NCI-H2171 treated with DMSO at 0.1 percent for 48 hours (cell line): ENCODE data around the gene SENP1.
A peak's percentile ranks its signal among the peaks of the same experiment; 100 is the strongest.
"Not testable (repeated sequence)": the region's sequence is repeated elsewhere in the genome, so short reads cannot be mapped to it uniquely, and the experiment has no call there.

ENCODE experiments used
- DNase-seq: peaks from one replicate; lab custom pipeline; 2025; lab: John Stamatoyannopoulos, UW

The SENP1 gene

DNA sequence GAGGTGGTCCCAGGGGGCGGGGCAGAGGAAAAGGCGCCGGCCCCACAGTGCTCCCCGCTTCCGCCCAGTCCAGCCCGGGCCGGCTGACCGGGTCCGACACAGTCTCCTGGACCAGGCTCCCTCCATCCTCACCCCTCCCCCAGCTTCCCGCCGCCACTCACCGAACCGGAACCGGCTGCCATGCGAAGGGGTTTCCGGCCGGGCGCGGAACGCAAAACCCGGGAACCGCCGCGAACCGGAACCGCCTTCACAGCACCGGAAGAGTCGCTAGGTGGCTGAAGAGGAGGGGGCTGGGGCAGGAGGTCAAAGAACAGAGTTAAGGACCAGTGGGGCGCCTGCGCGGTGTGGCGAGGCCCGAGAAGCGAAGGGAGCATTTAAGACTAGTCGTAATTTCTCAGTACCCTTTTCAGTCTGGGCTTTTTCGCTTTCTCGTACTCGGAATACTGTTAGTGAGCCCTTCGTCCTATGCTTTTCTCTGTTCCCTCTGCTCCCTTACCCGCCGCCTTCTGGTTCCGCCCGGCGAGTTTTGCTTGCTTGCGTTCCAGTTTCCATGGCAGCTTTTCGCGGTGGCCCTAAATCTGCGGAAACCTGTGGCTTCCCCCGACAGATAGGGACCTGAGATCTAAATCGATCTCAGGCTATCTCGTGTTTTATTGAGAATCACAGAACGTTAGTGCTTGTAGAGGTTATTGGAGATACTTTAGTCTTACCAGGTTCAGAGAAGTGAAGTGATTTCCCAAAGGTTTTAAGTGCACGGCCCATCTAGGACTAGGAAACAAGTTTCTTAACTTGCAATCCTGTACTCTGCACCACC lies at the start of gene SENP1:
Gene SENP1 (minus strand): TSS at position 213 of the 814 bp plus-strand sequence. CDS start 4,607 bp downstream, outside the sequence.
- peak; percentile 94 for DNase-seq

- no peak for DNase-seq
These were observed 45.4 kb upstream of the SENP1 start for GRCh38 chr12:48151103-48151771.

GRCh38 chr12:48145981-48146380 lies 40.1 kb upstream of the SENP1 start:
- no peak for DNase-seq

- DNase-seq = no peak
These were observed 38.0 kb upstream of the SENP1 start for GRCh38 chr12:48143898-48144297.

DNA sequence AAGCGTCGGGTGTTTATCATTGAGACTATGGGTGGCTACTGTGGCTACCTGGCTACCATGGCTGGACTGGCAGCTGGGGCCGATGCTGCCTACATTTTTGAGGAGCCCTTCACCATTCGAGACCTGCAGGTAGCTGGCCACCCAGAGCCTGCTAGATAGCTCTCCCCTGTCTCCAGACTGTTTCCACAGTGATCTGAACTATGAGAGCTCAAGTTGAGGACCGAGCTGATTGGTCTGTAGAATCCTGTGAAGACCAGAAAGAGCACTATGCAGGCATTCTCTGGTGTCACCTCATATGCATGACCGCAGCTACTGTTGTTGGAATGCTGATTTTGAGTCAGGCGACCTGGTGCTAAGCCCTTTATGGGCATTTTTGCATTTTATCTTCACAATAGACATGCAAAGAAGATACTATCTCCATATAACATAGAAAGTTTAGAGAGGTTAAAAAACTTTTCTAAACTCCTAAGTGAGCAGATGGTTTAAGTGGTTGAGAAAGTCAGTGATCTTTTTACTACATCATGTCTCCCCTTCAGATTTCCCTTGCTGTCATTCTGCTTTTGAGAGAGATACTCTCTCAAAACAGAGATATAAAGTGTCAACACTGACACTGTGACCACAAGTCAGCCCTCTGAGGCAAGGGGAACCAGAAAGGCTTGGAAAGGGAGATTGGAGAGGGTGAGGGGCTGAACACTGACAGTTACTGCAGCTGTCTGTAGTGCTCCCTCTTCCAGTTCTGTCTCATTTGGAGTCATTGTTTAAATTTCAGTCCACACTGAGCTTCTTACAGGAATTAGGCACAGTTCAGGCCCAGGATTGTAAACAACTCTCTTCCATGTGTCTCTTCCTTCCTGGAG lies 37.2 kb upstream of the SENP1 start:
- no peak for DNase-seq

- DNase-seq = no peak
These were observed 29.1 kb upstream of the SENP1 start for GRCh38 chr12:48135027-48135426.

DNA sequence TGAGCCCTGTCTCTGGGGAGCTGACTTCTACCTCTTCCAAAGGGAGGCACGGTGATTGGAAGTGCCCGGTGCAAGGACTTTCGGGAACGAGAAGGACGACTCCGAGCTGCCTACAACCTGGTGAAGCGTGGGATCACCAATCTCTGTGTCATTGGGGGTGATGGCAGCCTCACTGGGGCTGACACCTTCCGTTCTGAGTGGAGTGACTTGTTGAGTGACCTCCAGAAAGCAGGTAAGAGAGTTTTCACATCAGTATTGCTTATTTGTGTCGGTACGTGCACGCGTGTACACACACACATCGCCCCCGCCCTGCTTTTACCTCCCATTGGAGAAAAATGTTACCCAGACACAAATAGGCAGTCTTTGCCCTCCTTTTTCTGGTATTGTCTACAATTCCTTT lies 26.9 kb upstream of the SENP1 start:
- no peak for DNase-seq

DNA sequence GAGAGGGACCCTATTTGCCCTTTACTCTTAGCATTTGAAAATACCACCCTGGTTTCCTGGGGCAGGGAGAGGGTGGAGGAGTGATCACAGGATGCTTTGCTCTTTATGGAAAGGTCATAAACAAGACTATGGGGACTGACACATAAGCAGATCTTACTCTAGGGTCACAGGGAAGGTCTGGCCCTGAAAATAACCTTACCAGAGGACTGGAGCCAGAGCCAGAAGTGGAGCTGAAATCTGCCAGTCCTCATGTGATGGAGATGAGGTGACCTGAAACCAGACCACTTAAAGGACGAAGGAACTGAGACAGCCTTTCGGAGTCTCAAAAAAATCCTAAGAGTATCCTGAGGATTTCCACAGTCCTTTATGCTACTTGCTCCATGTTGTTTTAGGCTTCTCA lies 25.6 kb upstream of the SENP1 start:
- DNase-seq = no peak

DNA sequence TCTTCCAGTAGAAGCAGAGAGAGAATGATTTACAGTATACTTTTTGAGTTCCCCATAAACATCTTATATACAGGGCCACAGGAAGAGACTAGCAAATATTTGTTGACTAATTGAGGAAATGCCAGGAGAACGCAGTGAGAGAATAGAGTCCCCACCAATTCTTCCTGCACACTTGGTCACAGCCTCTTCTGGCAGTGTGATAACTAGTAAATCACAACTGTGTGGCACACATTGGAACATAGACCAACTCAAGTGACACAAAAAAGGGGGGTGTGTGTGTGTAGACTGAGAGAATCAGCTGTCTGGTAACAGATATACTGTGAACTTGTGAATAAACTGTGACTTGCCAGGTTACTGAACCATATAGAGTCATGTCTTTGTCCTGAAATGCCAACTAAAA lies 23.5 kb upstream of the SENP1 start:
- no peak for DNase-seq

DNA sequence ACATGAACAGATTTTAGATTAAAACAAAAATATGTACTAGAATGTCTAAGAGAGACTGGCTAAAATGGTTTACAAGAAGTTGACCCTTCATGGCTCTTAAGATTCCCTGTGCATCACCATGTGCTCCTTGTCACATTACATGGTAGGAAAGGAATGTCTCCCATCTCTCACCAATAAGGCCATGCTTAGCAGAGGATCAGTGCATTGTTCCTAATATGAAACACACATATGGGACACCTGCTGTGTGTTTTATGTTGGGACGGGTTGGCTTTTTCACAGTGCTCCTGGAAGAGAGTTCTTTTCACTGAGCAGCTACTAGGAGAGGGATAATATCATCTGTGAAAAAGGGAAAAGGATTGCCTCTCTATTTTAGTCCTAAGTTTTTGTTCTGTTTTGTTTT lies 22.9 kb upstream of the SENP1 start:
- no peak for DNase-seq

DNA sequence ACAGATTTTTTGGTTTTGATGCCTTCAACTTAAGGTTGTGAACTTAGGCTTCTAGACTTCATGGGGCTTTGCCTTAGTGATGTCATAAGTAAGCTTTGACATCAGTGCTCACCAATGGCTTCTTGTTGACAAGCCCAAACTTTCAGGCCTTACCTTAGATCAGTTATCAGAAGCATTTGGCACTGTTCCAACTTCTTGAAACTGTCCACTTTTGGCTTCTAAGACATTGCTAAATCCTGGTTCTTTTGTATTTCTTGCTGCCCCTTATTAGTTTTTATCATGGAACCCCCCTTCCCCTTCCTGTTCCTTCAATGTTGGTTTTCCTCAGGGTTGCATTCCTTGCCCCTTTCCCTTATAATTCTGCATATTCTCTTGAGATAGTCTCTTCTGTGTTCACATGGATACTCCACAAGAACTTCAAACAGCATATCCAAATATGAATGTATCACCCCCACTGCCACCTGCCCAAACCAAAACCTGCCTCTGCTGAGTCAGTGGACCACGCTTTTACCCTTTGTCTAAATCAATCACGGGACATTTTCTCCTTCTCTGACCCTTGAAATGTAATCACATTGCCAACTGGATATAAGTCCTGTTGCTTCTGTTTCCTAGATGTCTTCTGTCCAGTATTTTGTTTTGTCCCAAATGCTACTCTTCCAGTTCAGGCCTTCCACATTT lies 21.2 kb upstream of the SENP1 start:
- DNase-seq = peak; percentile 10

DNA sequence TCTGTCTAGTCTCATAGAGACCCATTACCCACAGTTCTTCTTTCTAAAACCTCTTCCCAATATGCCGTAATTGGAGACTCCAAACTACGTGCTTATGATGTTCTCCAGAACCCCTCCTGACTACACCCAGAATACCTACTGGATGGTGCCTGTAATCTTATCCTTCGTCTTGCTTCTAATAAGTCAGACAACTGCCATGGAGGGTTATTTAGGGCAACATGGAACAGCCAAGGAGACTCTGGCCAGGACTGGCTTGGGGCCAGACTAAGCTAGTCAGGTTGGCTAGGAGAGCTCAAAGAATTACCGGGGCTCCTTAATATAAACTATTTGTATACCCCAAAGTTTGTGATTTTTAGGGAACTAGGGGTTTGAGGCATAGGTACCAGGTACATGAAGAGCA lies 20.1 kb upstream of the SENP1 start:
- DNase-seq = peak; percentile 72

DNA sequence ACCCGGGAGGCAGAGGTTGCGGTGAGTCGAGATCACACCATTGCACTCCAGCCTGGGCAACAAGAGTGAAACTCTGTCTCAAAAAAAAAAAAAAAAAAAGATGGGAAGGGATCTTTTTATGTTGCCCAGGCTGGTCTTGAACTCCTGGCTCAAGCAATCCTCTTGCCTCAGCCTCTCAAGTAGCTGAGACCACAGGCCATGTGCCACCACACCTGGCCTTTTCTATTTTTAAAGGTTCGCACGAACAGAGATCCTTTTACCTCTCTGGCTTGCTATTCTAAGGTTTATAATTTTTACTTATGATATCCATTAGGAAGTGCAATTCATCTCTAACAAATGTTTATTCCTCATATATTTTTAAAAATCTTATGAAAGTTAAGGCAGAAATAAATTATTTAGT lies 19.7 kb upstream of the SENP1 start:
- DNase-seq = not testable (repeated sequence)

DNA sequence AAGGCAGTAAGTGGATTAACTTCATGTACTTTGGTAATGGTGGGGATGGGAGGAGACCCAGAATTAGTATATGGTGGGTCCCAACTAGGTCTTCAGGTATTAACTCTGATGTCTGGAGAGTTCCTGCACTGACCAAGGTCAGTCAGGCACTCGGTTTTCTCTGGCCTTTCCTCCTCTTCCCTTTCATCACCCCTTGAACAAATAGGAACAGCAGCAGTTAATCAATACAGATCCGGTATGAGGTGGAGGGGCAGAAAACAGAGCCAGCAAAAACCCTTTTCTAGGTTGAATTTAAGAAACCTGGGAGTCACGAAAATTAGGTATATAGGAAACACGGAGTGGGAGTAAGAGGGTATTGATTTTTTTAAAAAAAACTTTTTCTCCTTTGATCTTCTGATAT lies 17.3 kb upstream of the SENP1 start:
- no peak for DNase-seq

DNA sequence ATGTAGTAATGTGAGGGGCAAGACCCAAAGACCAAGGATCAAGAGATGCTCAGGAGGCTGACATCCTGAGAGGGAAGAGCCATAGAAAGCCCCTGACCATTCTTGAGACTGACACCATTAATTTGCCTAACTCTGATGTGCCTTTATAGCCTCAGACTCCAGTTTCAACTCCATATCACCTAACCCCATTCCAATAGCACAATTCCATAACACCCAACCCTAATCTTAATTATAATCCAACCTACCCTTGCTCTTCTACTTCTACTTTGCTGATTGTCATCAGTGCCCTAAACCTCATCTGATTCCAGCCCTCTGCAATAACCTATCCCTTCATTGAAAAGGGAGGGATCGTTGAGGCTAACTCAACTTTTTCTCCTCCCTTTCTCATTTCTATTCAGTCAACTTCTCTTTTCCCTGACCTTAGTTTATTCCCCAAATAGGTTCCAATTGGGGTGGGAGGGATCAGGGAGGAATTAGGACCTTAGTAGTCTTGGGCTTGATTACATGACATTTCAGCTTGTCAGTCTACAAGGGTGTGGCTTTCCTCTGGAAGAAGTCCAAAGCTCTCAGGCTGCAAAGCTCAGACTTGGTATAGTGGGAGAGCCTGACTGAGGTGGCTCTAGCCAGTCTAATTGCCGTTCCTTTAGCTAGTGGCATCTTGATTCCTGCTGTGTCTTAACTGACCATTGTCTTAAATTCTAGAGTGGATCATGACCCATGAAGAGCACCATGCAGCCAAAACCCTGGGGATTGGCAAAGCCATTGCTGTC lies 16.4 kb upstream of the SENP1 start:
- DNase-seq = no peak

DNA sequence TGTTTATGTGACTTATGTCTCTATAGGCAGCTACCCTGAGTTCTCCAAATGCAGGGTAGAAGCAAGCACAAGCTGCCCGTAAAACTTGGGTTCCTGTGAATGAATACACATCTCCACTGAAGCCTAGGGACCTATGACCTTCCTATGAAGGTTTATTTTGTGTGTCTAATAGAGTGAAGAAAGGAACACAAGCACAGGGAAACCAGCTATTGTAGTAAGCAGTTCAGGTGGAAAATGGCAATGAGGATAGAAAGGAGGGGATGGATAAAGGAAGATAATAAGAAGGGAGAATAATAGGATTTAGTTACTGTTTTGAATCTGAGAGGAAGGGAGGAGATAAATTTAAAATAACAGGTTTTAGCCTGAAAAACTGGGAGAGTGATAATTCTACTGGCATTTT lies 15.6 kb upstream of the SENP1 start:
- no peak for DNase-seq

- DNase-seq = no peak
These were observed 13.9 kb upstream of the SENP1 start for GRCh38 chr12:48119834-48120195.

- peak; percentile 93 for DNase-seq
These were observed 13.4 kb upstream of the SENP1 start, which contains the start of gene PFKM for GRCh38 chr12:48119078-48119833. PFKM (plus strand) TSS chr12:48119364; CDS start chr12:48122775, 3,411 bp downstream.

GRCh38 chr12:48118284-48118871 lies 12.5 kb upstream of the SENP1 start:
- no peak for DNase-seq

DNA sequence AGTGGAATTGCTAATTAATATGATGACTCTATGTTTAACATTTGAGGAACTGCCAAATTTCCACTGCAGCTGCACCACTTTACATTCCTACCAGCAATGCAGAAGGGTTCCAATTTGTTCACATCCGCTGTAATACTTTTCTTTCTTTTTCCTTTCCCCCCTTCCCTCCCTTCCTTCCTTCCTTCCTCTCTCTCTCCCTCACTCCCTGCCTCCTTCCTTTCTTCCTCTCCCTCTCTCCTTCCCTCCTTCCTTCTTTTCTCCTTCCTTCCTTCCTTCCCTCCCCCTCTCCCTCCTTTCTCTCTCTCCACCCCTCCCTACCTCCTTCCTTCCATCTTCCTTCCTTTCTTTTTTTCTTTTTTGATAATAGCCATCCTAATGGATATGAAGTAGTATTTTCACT lies 10.1 kb upstream of the SENP1 start:
- DNase-seq = no peak
